GM12891 (cell line): ENCODE results near the gene COPS8.

Source experiments
- POLR2A ChIP-seq: IDR thresholded peaks from 2 replicates; pipeline ENCODE4 v1.6.1; 2011; ENCODE audit warnings: low read depth, low read length, control low read depth
- POLR2AphosphoS5 ChIP-seq: IDR thresholded peaks from 2 replicates; pipeline ENCODE4 v1.6.1; 2011; ENCODE audit warnings: low read depth, low read length, control low read depth
- POU2F2 ChIP-seq: IDR thresholded peaks from 2 replicates; pipeline ENCODE4 v1.6.1; 2011; ENCODE audit warnings: low read depth, mild to moderate bottlenecking, control low read depth, low read length, moderate library complexity
- TAF1 ChIP-seq: IDR thresholded peaks from 2 replicates; pipeline ENCODE4 v1.6.1; 2011; ENCODE audit warnings: low read depth, low read length, control low read depth

DNA sequence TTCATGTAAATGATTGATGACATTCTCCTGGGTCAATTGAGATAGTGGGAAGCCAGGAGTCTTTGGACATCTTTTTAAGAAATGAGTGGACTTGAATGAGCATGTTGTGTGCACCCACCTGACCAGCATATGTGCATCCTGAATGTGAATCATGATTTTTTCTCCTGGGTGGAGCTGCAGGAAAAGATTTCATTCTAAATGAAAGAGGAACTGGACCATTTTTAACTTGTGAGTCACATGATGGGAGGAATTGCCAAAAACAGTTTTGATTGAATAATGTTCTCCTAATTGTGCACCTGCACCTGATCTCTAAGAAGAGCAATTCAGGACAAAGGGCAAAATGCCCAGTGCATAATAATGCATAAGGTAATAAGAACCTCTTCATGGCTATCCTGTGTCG, 32.3 kb downstream of the COPS8 start:
- TF ChIP-seq POLR2AphosphoS5 (no peak), POLR2A (no peak), TAF1 (no peak), POU2F2 (no peak)
